HG02852 (cell line): ENCODE measurements around the gene TUBB6.

Experiments used
- ATAC-seq: cut with Tn5 transposase; IDR thresholded peaks from one replicate; pipeline ENCODE4 v1.9.1; 2021; ENCODE audit warnings: mild to moderate bottlenecking, moderate library complexity; ENCODE audit not compliant: unreplicated experiment

TUBB6 gene

GRCh38 chr18:12313530-12314245, 5.6 kb downstream of the TUBB6 start:
- no peak for ATAC-seq

GRCh38 chr18:12314591-12315305, 6.7 kb downstream of the TUBB6 start:
- peak; percentile 54 for ATAC-seq

- ATAC-seq, result no peak
Measured at GRCh38 chr18:12315490-12315889, 7.4 kb downstream of the TUBB6 start.

GRCh38 chr18:12315911-12316310, 7.9 kb downstream of the TUBB6 start:
- ATAC-seq, result no peak

GRCh38 chr18:12317664-12318333, 9.8 kb downstream of the TUBB6 start:
- no peak for ATAC-seq

GRCh38 chr18:12318334-12318697, 10.3 kb downstream of the TUBB6 start:
- ATAC-seq, result no peak

- ATAC-seq, result no peak
Measured at GRCh38 chr18:12318857-12319256, 10.8 kb downstream of the TUBB6 start.

- ATAC-seq, result peak; percentile 67
Measured at GRCh38 chr18:12321333-12321732, 13.3 kb downstream of the TUBB6 start.

- ATAC-seq, result no peak
Measured at GRCh38 chr18:12324991-12325725, 17.1 kb downstream of the TUBB6 start.

GRCh38 chr18:12325726-12326245, 17.7 kb downstream of the TUBB6 start:
- no peak for ATAC-seq

GRCh38 chr18:12326711-12327460, 18.8 kb downstream of the TUBB6 start:
- no peak for ATAC-seq

GRCh38 chr18:12327510-12328178, 19.6 kb downstream of the TUBB6 start:
- ATAC-seq, result no peak

GRCh38 chr18:12328179-12328823, 20.3 kb downstream of the TUBB6 start:
- ATAC-seq, result no peak

- ATAC-seq, result no peak
Measured at GRCh38 chr18:12329125-12329698, 21.2 kb downstream of the TUBB6 start.

GRCh38 chr18:12330766-12331165, 22.7 kb downstream of the TUBB6 start:
- ATAC-seq, result no peak

- no peak for ATAC-seq
Measured at GRCh38 chr18:12333506-12334290, 25.7 kb downstream of the TUBB6 start.

- no peak for ATAC-seq
Measured at GRCh38 chr18:12334366-12334808, 26.3 kb downstream of the TUBB6 start.

- no peak for ATAC-seq
Measured at GRCh38 chr18:12334863-12335262, 26.8 kb downstream of the TUBB6 start.
